SH-SY5Y (cell line): ENCODE data around the gene SOCS6.

Experiments used
- GATA2 ChIP-seq: IDR thresholded peaks from 2 replicates; pipeline ENCODE4 v1.6.1; 2011; ENCODE audit warnings: mild to moderate bottlenecking, low read depth, low read length
- GATA3 ChIP-seq: IDR thresholded peaks from 2 replicates; pipeline ENCODE4 v1.6.1; 2011; ENCODE audit warnings: low read depth, mild to moderate bottlenecking, low read length, moderate library complexity

DNA sequence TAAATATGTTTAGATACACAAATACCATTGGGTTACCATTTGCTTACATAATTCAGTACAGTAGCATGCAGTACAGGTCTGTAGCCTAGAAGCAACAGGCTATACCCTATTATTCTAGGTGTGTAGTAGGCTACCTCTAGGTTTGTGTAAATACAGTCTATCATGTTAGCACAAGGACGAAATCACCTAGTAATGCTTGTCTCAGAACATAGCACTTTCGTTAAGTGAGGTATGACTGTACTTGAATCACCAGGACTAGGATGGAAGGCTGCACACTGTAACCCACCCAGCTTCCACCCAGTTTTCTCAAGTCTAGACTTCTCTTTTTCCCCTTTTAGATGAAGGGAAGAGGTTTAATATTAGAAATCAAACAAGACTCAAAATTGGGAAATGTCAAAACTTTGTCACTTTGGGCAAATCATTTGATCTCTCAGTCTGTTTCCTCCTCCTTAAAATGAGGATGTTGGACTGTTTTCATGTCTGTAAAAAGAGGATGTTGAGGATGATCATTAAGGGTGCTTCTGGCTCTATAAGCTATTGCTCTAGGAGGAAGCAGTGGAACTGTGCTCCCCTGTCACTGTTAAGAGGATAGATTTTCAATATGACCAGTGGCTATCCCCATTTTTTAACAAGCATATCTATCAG lies 3.7 kb upstream of the SOCS6 start:
- TF ChIP-seq GATA3 (no peak), GATA2 (no peak)
